Adipocyte (in vitro differentiated cells): ENCODE measurements around the gene TMEM131.
"Not testable (repeated sequence)": the region's sequence is repeated elsewhere in the genome, so short reads cannot be mapped to it uniquely, and the experiment has no call there.

ENCODE experiments used
- DNase-seq: peaks from one replicate; pipeline ENCODE4 v3.0.0-alpha.2; 2015; ENCODE audit warnings: low read depth
- H3K27me3 ChIP-seq: replicated peaks from 2 replicates; pipeline ENCODE4 v1.7.0; 2013; ENCODE audit warnings: mild to moderate bottlenecking, low read length, moderate library complexity; ENCODE audit not compliant: control insufficient read depth, insufficient read depth
- H3K36me3 ChIP-seq: 2 replicates; pipeline ENCODE4 v1.7.0; 2013; ENCODE audit warnings: low read length, mild to moderate bottlenecking, moderate library complexity; ENCODE audit not compliant: control insufficient read depth, insufficient read depth, severe bottlenecking
- H3K4me1 ChIP-seq: 2 replicates; pipeline ENCODE4 v1.7.0; 2013; ENCODE audit warnings: mild to moderate bottlenecking, low read length, moderate library complexity; ENCODE audit not compliant: control insufficient read depth, insufficient read depth
- H3K4me3 ChIP-seq: 2 replicates; pipeline ENCODE4 v1.7.0; 2013; ENCODE audit warnings: mild to moderate bottlenecking, low read length, moderate library complexity
- H3K9ac ChIP-seq: 2 replicates; pipeline ENCODE4 v1.7.0; 2013; ENCODE audit warnings: mild to moderate bottlenecking, low read length, moderate library complexity
- H3K9me3 ChIP-seq: 2 replicates; pipeline ENCODE4 v1.7.0; 2013; ENCODE audit warnings: mild to moderate bottlenecking, low read length, moderate library complexity; ENCODE audit not compliant: control insufficient read depth

Gene TMEM131

GRCh38 chr2:97714950-97715652, 280.6 kb downstream of the TMEM131 start:
- DNase-seq = no peak

GRCh38 chr2:97714084-97714949, 281.4 kb downstream of the TMEM131 start:
- Histone ChIP-seq H3K4me1 (no peaks in the 10 kb centered on the region), H3K9ac (no peak overlapping the region), H3K4me3 (no peak overlapping the region), H3K27me3 (peaks cover 45% of the 10 kb centered on the region), H3K9me3 (no peaks in the 10 kb centered on the region), H3K36me3 (no peaks in the 10 kb centered on the region)
- no peak for DNase-seq

More at GRCh38 chr2:97714950-97715652, 280.6 kb downstream of the TMEM131 start:
- no peaks in the 10 kb centered on the region for H3K9me3 ChIP-seq
- no peak overlapping the region for H3K4me3 ChIP-seq
- H3K9ac ChIP-seq = no peak overlapping the region
- H3K4me1 ChIP-seq = no peaks in the 10 kb centered on the region
- H3K36me3 ChIP-seq = no peaks in the 10 kb centered on the region
- peaks cover 45% of the 10 kb centered on the region for H3K27me3 ChIP-seq

DNA sequence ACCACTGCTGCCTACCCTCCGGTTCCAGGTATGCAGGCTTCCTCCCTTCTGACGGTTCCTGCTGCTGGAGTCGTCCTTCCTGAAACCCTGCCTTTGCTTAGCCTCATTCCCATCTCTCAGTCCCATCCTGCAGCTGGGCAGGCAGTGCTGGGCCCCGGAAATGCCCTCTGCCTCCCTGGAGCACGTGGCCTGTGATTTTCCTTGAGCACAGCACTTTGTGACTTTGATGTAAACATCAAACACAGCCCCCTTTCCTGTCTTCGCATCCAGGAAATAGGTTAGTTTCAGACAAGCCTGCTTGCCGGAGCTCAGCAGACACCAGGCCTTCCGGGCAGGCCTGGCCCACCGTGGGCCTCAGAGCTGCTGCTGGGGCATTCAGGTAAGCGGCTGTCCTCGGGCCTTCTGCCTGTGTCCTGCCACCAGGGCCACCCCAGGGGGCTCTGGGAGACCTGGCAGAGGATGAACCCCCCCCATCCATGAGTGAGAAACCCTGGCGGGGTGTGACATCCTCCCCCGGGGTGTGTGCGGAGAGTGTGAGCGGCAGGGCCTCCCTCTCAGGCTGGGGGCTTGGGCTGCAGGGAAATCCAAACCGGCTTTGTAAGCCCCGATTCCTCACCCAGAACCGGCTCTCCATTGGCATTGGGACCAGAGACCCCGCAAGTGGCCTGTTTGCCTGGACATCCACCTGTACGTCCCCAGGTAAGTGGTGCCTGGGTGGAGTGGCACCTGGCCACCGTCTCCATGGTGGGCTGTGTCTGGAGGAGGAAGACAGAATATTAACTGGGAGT, 282.3 kb downstream of the TMEM131 start, which contains the start of gene ZAP70:
TSS of gene ZAP70 (plus strand) at position 281 of the 788 bp plus-strand sequence. CDS start 10,461 bp downstream, outside the sequence.
- no peak for DNase-seq
- Histone ChIP-seq H3K4me3 (no peak within 1 kb of the TSS), H3K9ac (no peak within 1 kb of the TSS), H3K36me3 (no peaks in the 10 kb centered on the region), H3K9me3 (no peaks in the 10 kb centered on the region), H3K27me3 (peaks cover 44% of the 10 kb centered on the region), H3K4me1 (no peaks in the 10 kb centered on the region)

DNA sequence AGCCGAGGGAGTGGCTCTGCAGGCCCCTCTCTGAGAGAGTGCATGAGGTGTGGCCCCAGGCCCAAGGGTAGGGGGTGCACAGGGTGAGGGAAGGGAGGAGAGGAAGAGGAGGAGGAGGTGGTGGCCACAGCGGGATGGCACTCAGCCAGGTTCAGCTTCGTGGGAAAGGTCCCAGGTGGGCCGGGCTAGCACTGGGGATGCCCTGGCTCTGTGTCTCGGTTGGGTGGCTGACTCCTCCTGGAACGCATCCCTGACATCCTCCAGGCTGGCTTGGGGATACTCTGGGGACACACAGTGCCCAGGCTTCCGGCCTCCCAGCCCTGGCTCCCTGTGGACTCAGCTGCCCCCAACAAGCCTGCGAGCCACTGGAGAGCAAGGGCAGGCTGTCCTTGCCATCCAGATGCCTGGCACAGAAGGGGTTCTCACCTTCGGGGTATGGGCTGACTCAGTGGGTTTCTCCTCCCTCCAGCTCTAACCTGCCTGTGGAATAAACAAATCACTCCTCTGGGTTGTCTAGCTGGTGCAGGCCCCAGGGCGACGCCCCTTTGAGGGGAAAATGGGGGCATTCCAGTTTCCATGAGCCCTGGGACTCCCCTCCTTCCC, 283.0 kb downstream of the TMEM131 start:
- Histone ChIP-seq H3K27me3 (peaks cover 44% of the 10 kb centered on the region), H3K4me3 (no peak overlapping the region)

GRCh38 chr2:97712175-97712574, 283.6 kb downstream of the TMEM131 start:
- not testable (repeated sequence) for DNase-seq, H3K36me3 ChIP-seq, H3K4me3 ChIP-seq, H3K9me3 ChIP-seq, H3K4me1 ChIP-seq, H3K9ac ChIP-seq
- H3K27me3 ChIP-seq = peaks cover 46% of the 10 kb centered on the region

More for the DNA sequence above, 283.0 kb downstream of the TMEM131 start:
- no peak for DNase-seq
- Histone ChIP-seq H3K36me3 (no peaks in the 10 kb centered on the region), H3K4me1 (no peaks in the 10 kb centered on the region), H3K9ac (no peak overlapping the region), H3K9me3 (no peaks in the 10 kb centered on the region)

DNA sequence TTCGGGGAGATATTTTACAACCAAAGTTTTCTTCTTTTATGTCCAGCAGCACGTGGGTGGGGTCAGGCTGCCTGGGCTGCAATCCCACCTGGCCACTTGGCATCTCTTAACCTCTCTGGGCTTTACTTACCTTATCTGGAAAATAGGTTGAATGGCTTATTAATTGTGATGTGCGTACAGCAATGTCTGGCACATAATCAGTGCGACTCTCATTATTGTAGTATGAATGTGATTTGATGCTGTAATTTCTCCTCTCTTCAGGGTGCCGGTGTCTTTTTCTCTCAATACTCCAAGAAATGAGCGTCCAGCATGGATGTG, 284.4 kb downstream of the TMEM131 start:
- Histone ChIP-seq H3K4me1 (no peaks in the 10 kb centered on the region), H3K9ac (no peak overlapping the region), H3K9me3 (no peaks in the 10 kb centered on the region), H3K36me3 (no peaks in the 10 kb centered on the region), H3K4me3 (no peak overlapping the region), H3K27me3 (peaks cover 47% of the 10 kb centered on the region)
- no peak for DNase-seq

DNA sequence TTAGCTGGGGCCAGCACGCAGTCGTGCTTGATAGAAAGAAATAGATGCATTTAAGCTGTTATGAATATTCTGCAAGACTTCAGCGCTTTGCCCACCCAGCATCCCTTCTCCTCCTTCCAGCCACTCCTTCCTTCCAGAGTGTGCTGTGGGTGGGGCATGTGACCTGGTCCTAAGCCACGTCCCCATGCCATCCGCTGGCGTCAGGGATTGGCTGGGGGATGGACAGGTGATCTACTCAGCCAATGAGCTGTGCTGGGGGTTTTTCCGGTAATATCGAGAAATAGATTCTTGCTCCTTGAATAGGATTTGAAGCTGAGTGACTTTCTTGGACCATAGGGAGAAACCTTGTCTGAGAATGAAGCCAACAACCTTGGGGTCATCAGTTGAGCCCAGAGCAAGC, 287.1 kb downstream of the TMEM131 start:
- H3K27me3 ChIP-seq = peaks cover 38% of the 10 kb centered on the region
- no peaks in the 10 kb centered on the region for H3K9me3 ChIP-seq
- H3K36me3 ChIP-seq = no peaks in the 10 kb centered on the region
- no peak for DNase-seq
- H3K4me3 ChIP-seq = no peak overlapping the region
- H3K4me1 ChIP-seq = no peaks in the 10 kb centered on the region
- no peak overlapping the region for H3K9ac ChIP-seq

- no peaks in the 10 kb centered on the region for H3K9me3 ChIP-seq
- H3K9ac ChIP-seq = no peak overlapping the region
- H3K4me1 ChIP-seq = no peaks in the 10 kb centered on the region
- no peak overlapping the region for H3K4me3 ChIP-seq
- H3K36me3 ChIP-seq = no peaks in the 10 kb centered on the region
- DNase-seq = no peak
- H3K27me3 ChIP-seq = peaks cover 34% of the 10 kb centered on the region
Measured at GRCh38 chr2:97708048-97708380, 287.7 kb downstream of the TMEM131 start.

GRCh38 chr2:97707362-97708047, 288.2 kb downstream of the TMEM131 start:
- no peak for DNase-seq

DNA sequence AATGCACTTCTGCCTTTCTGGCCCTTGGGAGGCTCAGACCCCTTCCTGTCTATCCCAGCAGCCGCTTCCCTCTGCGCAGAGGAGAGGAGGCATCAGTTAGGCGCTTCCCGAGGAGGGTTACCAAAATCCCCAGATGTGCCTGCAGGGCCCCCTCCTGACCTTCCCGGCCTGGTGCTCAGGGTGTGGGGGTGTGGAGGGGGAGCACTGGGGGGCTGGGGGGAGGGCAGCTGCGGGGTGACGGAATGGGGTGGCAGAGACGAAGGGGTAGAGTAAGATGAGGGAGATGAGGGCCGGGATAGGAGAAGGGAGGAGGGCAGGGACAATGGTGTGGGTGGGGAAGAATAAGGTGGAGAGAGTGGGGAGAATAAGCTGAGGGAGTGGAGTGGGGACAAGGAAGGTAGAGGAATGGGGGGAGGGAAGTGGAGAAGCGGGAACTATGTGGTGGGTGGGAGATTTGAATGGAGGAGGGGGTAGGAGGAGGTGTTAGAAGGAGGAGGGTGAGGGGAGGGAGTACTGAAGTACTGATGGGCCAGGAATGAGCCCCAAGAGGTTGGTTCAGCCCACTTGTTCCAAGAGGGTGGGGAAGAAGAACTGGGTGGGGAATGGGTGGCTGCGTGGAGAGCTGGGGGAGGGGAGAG, 288.9 kb downstream of the TMEM131 start:
- Histone ChIP-seq H3K36me3 (no peaks in the 10 kb centered on the region), H3K9ac (no peak overlapping the region), H3K9me3 (no peaks in the 10 kb centered on the region), H3K4me3 (no peak overlapping the region), H3K27me3 (peaks cover 32% of the 10 kb centered on the region), H3K4me1 (no peaks in the 10 kb centered on the region)
- no peak for DNase-seq

More at GRCh38 chr2:97707362-97708047, 288.2 kb downstream of the TMEM131 start:
- H3K4me1 ChIP-seq = no peaks in the 10 kb centered on the region
- no peaks in the 10 kb centered on the region for H3K36me3 ChIP-seq
- no peaks in the 10 kb centered on the region for H3K9me3 ChIP-seq
- peaks cover 32% of the 10 kb centered on the region for H3K27me3 ChIP-seq
- no peak overlapping the region for H3K9ac ChIP-seq
- H3K4me3 ChIP-seq = no peak overlapping the region
